GM18861 (cell line): ENCODE measurements around the gene DUSP28.
"Not testable (repeated sequence)": the region's sequence is repeated elsewhere in the genome, so short reads cannot be mapped to it uniquely, and the experiment has no call there.

ENCODE experiments used
- ATAC-seq: cut with Tn5 transposase; IDR thresholded peaks from one replicate; pipeline ENCODE4 v1.9.1; 2021; ENCODE audit not compliant: unreplicated experiment

The DUSP28 gene

DNA sequence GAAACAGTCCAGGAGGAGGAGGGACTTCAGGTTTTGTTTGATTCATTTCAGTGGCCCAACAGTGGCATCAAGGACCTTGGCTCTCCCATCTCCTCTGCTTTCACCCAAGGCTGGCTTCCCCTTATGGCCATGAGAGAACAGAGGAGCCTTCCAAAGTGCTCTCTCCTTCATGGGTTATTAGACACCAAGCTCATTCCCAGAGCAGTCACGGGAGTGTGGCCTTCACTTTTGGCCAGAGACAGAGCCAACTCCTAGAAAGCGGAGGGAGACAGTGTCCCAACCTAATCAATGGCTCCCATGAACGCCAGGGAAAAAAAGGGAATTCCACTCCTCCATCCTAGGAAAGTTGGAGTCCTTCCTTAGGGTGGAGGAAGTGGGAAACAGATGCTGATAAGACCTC is 871 bp upstream of the DUSP28 start:
- ATAC-seq = no peak

DNA sequence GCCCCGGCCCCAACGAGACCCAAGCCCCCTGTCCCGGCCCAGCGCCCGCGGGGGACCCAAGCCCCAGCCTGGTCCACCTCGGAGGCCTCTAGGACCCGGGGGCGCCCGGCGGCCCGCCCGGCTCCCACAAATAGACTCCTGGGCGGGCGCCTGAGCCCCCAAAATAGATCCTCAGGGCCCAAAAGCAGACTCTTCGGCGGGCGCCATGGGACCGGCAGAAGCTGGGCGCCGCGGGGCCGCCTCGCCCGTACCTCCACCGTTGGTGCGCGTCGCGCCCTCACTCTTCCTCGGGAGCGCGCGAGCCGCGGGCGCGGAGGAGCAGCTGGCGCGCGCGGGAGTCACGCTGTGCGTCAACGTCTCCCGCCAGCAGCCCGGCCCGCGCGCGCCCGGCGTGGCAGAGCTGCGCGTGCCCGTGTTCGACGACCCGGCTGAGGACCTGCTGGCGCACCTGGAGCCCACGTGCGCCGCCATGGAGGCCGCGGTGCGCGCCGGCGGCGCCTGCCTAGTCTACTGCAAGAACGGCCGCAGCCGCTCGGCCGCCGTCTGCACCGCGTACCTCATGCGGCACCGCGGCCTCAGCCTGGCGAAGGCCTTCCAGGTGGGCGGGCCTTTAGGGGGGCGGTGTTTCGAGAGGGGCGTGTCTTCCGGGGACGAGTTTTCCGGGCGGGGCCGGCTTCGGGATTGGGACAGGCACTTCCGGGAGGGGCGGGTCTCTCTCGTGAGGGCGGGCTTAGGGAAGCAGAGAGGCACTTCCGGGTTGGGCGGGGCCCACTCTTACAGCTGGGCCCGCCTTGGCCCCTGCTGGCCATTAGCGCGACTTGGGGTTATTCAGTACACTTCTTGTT is 545 bp downstream of the DUSP28 start:
- ATAC-seq = peak; percentile 42

DNA sequence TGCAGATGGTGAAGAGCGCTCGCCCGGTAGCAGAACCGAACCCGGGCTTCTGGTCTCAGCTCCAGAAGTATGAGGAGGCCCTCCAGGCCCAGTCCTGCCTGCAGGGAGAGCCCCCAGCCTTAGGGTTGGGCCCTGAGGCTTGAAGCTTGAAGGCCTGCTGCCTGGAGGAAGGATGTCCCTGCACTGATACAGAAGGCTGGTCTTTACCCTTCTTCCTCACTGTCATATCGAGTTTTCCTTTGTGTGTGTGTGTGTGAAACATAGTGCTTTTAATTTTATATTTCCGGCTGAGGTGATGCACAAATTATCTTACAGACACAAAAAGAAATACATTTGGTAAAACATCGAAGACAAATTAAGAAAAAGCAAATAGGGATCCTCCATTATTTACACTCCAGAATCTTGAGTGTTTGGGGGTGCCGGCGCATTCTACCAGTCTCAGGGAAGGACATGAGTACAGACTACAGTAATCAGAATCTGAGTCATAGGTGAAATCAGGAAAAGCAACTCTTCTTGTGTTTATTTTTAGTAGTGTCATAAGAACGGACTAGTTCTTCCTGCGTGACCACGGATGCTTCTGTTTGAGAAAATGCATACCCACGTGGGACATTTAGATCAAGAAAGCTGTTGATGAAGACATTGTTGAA is 1.3 kb downstream of the DUSP28 start:
- peak; percentile 1 for ATAC-seq

DNA sequence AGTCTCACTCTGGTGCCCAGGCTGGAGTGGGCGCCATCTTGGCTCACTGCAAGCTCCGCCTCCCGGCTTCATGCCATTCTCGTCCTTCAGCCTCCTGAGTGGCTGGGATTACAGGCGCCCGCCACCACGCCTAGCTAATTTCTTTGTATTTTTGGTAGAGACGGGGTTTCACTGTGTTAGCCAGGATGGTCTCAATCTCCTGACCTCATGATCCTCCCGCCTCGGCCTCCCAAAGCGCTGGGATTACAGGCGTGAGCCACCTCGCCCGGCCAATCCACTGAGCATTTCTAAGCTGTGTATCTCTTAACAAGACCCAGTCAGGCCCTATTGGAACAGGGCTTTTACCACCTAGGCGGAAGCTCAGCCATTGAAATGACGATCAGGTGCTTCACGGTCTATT is 3.1 kb downstream of the DUSP28 start:
- not testable (repeated sequence) for ATAC-seq

DNA sequence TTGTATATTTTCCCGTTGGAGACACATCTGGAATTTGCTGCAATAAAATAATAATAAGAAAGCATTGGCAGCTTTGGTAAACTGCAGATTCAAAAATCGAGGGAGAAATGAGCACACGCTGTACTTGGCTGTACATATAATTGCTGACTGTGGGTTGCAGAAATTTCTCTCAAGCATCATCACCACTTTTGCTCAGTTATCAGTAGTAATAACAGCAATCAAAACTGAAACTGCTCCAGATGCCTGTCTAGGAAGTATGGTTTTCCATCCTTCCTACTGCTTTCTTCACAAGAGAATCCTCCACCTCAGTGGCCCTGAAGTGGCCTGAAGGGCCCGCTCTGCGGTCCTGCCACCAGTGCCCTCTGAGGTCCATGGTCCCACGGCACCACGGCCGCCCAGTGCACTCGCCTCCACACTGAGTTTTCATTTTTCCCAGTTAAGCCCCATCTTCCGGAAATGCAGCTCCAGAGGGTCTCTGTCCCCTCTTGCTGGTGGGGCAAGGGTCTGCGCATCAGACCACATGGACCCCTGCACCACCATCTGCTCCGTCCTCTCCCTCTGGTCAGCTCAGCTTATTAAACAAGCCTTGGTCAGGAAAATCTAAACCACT is 3.9 kb downstream of the DUSP28 start:
- no peak for ATAC-seq

DNA sequence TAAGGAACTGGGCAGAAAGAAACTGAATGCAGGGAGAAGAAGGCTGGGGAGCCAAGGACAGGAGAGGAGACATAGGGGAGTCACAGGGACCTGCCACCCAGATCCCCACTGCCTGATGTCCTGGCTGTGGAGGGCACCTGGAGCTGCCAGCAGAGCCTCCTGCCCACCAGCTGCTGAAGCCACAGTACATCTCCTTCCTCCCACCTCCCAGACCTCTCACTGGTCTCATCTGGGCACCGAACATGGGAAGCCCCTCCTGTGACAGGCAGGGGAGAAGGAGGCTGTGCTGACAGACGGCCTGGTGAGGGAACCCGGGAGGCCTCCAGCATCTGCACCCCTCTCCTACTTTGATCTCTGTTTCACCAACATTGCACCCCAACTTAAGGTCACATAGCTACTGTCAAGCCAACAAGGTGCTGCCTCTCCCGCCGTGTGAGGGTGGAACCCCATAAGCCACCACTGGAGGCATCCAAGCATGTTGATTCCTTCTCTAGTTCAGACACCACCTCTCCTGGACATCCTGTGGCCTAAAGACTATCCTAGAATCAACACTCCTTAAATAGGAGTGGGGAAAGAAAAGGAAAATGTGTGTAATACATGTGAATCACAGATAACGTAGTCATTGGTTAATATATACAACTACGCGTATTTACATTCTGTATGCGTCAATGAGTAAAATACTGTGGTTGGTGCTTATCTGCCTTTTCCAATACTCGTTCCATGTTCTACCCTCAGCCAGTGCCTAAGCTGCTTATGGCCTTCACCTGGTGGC is 4.6 kb downstream of the DUSP28 start:
- ATAC-seq = no peak

DNA sequence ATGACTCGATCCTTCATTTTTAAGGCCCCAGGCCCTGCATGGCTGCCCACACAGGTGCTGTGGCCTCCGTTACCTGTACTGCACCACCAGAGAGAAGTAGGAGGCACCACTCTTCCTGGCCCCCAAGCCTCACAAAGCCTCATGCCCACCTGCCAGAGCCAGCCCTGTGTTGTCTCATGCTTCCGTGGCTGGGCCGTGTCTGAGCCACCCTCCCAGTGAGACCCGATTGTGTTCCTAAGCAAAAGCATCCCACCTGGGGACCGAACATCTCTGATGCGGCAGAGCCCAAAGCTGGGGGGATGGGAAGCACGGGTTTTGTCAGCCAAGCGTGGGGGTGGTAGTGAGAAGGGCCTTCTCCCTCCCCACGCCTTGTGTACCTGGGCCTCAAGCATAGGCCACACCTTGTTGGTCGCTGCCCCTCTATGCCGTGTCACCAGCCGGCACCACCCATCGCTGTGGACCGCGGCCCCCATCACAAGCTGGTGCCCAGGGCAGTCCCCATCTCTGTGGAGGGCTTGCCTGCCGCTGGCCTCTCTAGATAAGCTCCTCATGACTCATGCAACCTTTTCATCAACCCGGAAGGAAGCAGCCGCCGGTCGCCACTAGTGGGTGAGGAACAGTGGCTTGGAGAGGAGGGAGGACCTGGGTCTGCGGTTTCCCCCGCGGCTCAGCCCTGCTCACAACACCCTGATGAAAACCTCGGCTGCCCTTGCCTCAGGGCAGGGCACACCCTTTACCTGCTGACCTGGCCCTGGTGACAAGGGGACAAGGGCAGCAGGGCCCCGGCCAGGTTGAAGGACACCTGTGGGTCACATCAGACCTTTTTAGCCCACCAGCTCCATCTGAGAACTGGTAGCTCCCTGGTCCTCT is 5.4 kb downstream of the DUSP28 start:
- peak; percentile 26 for ATAC-seq

DNA sequence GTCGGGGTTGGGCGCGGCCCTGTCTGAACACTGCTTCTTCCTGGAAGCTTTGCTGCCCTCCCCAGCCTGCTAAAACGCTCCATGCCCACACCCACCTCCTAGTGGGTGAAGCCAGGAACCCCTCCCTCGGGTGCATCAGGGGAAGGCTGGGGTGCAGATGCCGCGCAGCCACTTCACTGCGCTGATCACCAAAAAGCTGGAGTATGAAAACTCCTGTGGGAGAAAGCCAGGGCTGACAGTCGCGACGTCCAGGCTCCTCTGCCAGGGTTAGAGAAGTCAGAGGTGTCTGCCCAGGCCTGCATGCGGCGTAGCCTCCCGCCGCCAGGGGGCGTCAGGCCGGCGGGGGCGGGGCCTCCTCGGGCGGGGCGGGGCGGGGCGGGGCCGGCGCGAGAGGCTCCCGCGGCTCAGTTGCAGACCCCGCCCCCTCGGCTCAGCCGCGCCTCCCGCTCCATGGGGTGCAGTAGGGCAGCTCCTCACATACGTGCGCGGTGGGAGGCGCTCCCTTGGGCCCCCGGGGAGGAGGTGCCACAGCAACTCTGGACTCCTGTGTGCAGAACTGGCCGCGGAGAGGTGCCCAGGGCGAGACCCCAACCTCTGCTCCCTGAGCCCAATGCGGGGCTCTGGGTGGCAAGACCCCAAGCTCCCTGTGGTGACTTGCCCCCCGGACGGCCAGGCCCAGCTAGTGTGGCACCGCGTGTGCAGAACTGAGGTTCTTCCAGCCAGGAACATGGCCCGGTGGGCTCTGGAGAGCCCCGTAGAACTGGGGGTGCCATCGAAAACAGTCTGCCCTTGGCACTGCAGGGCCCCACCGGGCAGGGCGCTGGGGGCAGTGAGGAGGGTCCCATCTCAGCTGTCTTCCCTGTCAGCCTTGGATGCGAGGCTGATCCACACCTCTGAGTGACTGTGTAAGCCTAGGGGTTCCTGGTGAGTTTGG is 6.3 kb downstream of the DUSP28 start:
- peak; percentile 37 for ATAC-seq

DNA sequence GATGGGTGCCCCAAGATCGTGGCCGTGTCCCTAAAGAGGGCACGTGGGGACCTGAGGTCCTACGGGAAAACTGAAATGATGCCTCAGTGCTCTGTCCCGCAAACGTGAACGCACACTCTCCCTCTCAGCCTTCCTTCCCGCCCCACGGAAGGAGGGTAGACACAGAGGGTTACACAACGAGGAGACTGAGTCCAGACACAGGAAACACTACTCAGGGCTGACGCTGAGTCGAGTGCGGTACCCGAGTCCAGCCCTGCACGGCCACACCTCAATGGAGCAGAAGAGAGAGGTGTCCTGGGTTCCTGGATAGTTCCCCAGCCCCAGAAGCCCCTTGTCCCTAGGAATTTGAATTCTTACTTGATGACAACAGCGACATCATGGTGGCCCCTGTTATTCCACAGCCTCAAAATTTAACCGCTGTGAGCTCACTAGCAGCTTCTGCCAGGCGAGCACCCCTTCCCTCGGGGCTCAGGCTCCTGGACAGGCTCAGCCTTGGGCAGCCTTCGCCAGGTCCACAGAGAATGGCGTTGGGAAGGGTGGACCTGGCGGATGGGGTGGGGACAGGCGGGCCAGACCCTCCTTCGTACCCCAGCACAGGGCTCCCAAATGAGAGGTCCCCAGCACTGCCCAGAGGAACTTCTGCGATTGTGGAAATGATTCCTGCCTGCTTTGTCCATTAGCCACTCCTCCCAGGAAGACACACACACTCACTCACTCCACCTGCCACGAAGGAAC is 7.1 kb downstream of the DUSP28 start:
- no peak for ATAC-seq

DNA sequence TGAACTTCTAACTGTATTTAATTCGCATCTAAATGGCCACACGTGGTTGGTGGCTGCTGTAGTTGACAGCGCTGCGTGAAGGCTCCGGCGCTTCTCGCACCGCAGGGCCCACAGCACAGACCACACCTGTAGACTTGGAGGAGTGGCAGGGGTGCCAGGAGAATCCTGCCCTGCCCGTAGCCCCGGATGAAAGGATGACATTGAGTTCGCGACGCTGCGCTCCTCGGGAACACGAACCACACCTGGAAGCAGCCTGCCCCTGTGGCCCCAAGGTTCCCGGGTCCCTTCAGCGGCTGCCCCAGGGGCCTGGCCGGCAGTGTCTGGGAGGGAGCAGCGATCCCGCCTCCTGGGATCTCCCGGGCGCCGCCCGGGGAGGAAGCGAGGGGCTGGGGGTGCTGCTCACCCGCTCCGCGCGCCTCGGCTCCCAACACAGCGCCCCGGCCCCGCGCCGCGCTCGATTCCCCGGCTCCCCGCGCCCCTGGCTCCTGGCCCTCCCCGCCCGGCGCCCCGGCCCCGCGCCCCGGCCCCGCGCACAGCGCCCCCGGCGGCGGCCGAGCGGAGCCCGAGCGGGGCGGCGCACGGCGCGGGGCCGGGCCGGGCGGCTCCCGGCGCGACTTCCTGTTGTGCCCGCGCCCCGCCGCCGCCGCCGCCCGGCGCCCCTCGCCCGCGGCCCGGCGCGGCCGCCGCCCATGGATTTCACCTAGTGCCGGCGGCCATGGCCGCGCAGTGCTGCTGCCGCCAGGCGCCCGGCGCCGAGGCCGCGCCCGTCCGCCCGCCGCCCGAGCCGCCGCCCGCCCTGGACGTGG is 7.9 kb downstream of the DUSP28 start, which contains the start of gene RNPEPL1:
Gene RNPEPL1 (plus strand): TSS at position 613 of the 806 bp plus-strand sequence. CDS start 103 bp downstream, at position 716.
- peak; percentile 24 for ATAC-seq

DNA sequence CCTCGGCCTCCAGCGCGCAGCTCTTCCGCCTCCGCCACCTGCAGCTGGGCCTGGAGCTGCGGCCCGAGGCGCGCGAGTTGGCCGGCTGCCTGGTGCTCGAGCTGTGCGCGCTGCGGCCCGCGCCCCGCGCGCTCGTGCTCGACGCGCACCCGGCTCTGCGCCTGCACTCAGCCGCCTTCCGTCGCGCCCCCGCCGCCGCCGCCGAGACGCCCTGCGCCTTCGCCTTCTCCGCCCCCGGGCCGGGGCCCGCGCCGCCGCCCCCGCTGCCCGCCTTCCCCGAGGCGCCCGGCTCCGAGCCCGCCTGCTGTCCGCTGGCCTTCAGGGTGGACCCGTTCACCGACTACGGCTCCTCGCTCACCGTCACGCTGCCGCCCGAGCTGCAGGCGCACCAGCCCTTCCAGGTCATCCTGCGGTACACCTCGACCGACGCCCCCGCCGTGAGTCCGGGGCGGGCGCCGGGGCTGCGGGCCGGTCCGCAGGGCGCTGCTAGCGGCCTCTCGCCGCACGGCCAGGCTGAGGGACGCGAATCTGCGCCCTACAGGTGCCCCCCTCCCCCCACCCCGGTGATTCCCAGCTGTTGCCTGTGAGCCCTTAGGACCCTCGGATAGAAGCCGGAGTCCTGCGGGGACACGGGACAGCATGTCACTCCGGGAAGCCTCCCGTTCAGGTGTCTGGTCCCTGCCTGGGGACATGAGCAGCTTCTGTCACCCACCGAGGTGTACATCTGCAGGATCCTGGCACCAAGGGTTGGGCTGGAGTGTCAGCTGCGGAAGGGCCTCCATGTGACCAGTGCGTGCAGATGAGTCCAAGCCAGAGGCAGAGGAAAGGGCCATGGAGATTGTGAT is 8.7 kb downstream of the DUSP28 start:
- peak; percentile 17 for ATAC-seq

DNA sequence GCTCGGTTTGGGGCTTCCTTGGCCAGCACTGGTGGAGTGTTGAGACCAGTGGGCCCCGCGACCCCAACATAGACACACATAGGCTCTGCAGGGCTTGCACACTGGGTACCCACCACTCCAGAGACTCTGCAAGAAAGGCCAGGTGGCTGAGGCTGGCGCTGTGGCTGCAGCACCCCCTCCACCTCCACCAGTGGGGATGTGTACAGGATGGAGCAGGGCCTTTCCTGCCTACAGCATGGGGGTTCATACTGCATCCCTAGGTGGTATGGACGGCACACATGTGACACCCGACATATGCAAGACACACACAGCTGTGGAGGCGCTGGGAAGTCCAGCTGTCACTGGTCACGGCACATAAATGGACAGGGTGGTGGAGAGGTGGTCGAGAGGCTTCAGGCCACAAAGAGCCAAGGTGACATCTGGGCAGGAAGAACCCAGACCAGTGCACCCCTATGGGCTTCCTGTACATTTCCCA is 9.4 kb downstream of the DUSP28 start:
- no peak for ATAC-seq

DNA sequence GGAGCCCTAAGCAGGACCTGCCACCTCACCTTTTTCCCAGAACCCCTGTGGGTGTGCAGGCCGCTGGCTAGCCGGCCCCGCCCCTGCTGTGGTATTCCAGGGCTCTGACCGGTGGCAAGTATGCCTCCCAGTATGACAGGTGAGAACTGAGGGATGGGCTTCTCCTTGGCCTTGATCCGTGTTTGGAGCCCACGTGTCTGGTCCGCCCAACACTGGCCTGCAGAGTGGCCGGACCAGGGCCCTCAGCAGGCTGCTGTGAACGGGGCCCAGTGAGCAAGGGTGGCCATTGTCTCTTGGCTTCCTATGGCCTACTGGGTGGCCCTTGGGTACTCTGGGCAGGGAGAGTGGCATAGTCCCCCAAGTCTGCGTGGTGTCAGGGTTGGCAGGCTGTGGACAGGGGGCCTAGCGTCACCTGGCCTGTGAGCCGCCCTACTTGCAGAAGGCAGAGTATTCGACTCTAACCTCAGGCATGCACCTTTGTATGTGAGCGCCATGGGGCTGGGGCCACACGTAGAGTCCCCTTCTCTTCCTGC is 9.9 kb downstream of the DUSP28 start:
- no peak for ATAC-seq

DNA sequence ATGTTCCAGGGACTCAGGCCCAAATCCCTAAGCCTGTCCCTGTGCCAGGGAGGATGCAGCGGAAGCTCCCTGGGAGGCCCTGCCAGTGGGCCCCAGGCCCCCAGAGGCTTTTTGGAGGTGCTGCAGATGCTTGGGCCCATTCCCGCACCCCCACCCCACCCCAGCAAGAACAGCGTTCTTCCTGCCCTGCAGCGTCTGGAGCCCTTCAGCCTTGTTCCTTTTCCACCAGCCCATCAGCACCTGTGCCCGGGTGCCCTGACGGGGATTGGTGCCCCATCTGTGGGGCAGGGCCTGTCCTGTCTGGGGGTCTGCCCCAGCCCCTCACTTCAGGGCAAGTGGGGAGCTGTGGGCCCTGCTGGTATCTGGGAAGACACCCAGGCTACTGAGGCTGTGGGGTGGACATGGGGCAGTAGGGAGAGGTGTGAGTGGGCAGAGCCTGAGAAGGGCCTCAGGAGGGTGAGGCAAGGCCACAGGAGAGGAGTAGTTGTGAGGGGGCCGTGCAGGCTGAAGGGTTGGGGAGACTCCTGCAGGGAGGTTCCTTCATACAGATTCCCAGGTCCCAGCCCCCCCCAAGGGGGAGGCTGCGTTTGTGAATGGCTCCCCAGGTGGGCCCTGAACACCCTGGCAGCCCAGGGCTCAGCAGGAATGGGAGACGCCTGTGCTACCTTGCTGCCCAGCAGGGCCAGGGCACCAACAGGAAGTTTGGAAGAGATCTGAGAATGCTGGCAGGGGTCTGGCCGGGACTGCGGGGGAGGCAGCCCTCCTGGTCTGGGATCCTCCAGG is 10.6 kb downstream of the DUSP28 start:
- no peak for ATAC-seq

DNA sequence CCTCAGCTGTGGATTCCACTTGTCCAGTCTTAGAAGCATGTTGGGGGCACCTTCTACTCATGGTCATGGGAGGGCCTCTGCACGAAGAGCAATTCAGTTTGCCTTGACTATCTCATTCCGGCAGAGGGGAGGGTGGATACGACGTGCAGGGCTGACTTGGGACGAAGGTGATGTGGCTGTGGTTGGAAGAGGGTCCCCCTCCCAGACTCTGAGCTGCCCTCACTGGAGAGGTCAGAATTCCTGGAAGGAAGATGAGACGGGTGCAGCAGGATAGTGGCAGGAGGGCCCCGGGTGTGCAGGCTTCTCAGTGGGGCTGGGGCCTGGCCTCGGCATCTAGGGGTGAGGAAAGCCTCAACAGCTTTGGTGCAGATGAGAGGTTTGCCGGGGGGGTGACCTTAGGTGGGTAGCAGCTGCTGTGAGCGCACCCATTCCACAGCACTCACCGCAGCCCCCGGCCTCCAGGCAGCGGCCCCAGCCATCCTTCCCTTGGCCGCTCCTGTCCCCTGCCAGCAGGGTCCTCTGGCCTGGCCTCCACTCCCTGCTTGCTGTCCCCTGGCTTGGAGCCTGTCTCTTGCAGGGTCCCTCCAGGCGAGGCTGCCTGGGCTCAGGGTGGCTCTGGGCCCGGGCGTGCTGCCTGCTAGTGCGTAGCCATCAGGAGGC is 11.3 kb downstream of the DUSP28 start:
- no peak for ATAC-seq
